Measurements from ENCODE around the gene CLTC.

The CLTC gene

GRCh38 chr17:59723041-59723440 is 103.3 kb downstream of the CLTC start:
- in situ Hi-C loops (cut with MboI; ENCODE audit: low sequenced_read_pairs), result no loop called here

GRCh38 chr17:59723607-59724006 is 103.9 kb downstream of the CLTC start:
- in situ Hi-C loops (cut with MboI; ENCODE audit: low sequenced_read_pairs), result no loop called here

GRCh38 chr17:59725691-59726090 is 106.0 kb downstream of the CLTC start:
- in situ Hi-C loops (cut with MboI; ENCODE audit: low sequenced_read_pairs), result no loop called here

- in situ Hi-C loops (cut with MboI; ENCODE audit: low sequenced_read_pairs), result no loop called here
Measured at GRCh38 chr17:59727817-59728533, 108.3 kb downstream of the CLTC start.

- in situ Hi-C loops (cut with MboI; ENCODE audit: low sequenced_read_pairs), result no loop called here
Measured at GRCh38 chr17:59730268-59730834, 110.7 kb downstream of the CLTC start.

- in situ Hi-C loops (cut with MboI; ENCODE audit: low sequenced_read_pairs), result no loop called here
Measured at GRCh38 chr17:59733697-59734096, 114.0 kb downstream of the CLTC start.

GRCh38 chr17:59734226-59734625 is 114.5 kb downstream of the CLTC start:
- in situ Hi-C loops (cut with MboI; ENCODE audit: low sequenced_read_pairs), result no loop called here

GRCh38 chr17:59737324-59737723 is 117.6 kb downstream of the CLTC start:
- in situ Hi-C loops (cut with MboI; ENCODE audit: low sequenced_read_pairs), result no loop called here

GRCh38 chr17:59743842-59744241 is 124.1 kb downstream of the CLTC start:
- in situ Hi-C loops (cut with MboI; ENCODE audit: low sequenced_read_pairs), result no loop called here

GRCh38 chr17:59745040-59745439 is 125.3 kb downstream of the CLTC start:
- in situ Hi-C loops (cut with MboI; ENCODE audit: low sequenced_read_pairs), result no loop called here

All from HL-60/S4 treated with retinoic acid at 250 ng/mL for 4 days and 3 days (cell line).